ENCODE measurements around the gene MSI2. TPM values are rescaled to one million over a fixed set of nuclear protein-coding genes. Genes with fewer than 3 reads are reported as not detected.

Gene MSI2
- total and polyA plus RNA-seq, 2 donors (not counting 1 experiment from before 2014, with no cell fraction given): 16.1 to 196 TPM

GRCh38 chr17:57294101-57294500 is 37.8 kb downstream of the MSI2 start:
- Mint-ChIP-seq H3K4me1 (peaks cover 14% of the 10 kb centered on the region), H3K27ac (no peak overlapping the region), H3K9me3 (ENCODE audit: insufficient read depth) (no peaks in the 10 kb centered on the region), H3K4me3 (no peak overlapping the region), H3K27me3 (no peaks in the 10 kb centered on the region)
- Histone ChIP-seq H3K36me3 (replicated peaks in 1 of 2; ENCODE audit: control extremely low read depth in 1 of 2, control insufficient read depth in 1 of 2, extremely low read depth in 1 of 2, insufficient read depth in 2 of 2, low read length in 1 of 2) (peaks cover 0 to 11% of the 10 kb centered on the region in 2 experiments), H3K9ac (ENCODE audit: low read length) (no peak overlapping the region), H3K4me1 (ENCODE audit: control insufficient read depth in 2 of 2, insufficient read depth in 2 of 2, low read length in 2 of 2) (peaks cover 5 to 6% of the 10 kb centered on the region in 2 donors), H3K4me2 (replicated peaks; ENCODE audit: low read depth, low read length, poor library complexity, severe bottlenecking) (no peak overlapping the region), H2AFZ (ENCODE audit: insufficient read depth, low read depth, low read length, poor library complexity, severe bottlenecking) (no peak overlapping the region), H4K20me1 (ENCODE audit: control insufficient read depth, insufficient read depth, low read length, poor library complexity, severe bottlenecking) (peaks cover 39% of the 10 kb centered on the region), H3K79me2 (ENCODE audit: control insufficient read depth, insufficient read depth, low read length) (peaks cover 80% of the 10 kb centered on the region), H3K4me3 (ENCODE audit: control extremely low read depth in 1 of 5, extremely low read depth in 1 of 5, insufficient read depth in 1 of 5, low read depth in 2 of 5, low read length in 4 of 5) (no peak overlapping the region), H3K27ac (ENCODE audit: low read length in 2 of 2) (no peak overlapping the region), H3K27me3 (replicated peaks in 1 of 4; ENCODE audit: control extremely low read depth in 1 of 4, control insufficient read depth in 3 of 4, insufficient read depth in 4 of 4, low read length in 3 of 4) (no peaks in the 10 kb centered on the region), H3K9me3 (ENCODE audit: control extremely low read depth in 1 of 3, control insufficient read depth in 2 of 3, insufficient read depth in 1 of 3, low read length in 2 of 3) (peaks cover 0 to 4% (median 2%) of the 10 kb centered on the region in 3 donors)
- CTCF ChIA-PET: no interaction called here
- DNase-seq (no peak), ATAC-seq (ENCODE audit: low read depth) (no peak)
- POLR2A ChIA-PET: no interaction called here
- intact Hi-C loops (cut with micrococcal nuclease): no loop called here
- TF ChIP-seq CTCF (IDR thresholded peaks at IDR 0.05): no peak
- no peak for TF ChIP-seq EZH2 (IDR thresholded peaks at IDR 0.05; ENCODE audit: borderline replicate concordance, insufficient read depth, low read depth, low read length, poor library complexity, severe bottlenecking)
- 46% methylated on average over 7 of the region's 7 CpGs for WGBS (ENCODE audit: insufficient coverage)

- ChIA-PET POLR2A (no interaction called here), CTCF (interaction anchor here (0.6 kb wide), 1 partner anchor 9 kb away, joined by 4 read pairs; no protein-coding TSS in a partner anchor)
- Histone ChIP-seq H3K79me2 (ENCODE audit: control insufficient read depth, insufficient read depth, low read length) (peaks cover 78% of the 10 kb centered on the region), H3K4me3 (ENCODE audit: control extremely low read depth in 1 of 5, extremely low read depth in 1 of 5, insufficient read depth in 1 of 5, low read depth in 2 of 5, low read length in 4 of 5) (no peak overlapping the region), H3K27ac (ENCODE audit: low read length in 2 of 2) (no peak overlapping the region), H3K27me3 (replicated peaks in 1 of 4; ENCODE audit: control extremely low read depth in 1 of 4, control insufficient read depth in 3 of 4, insufficient read depth in 4 of 4, low read length in 3 of 4) (no peaks in the 10 kb centered on the region), H2AFZ (ENCODE audit: insufficient read depth, low read depth, low read length, poor library complexity, severe bottlenecking) (no peak overlapping the region), H4K20me1 (ENCODE audit: control insufficient read depth, insufficient read depth, low read length, poor library complexity, severe bottlenecking) (peaks cover 39% of the 10 kb centered on the region), H3K9me3 (ENCODE audit: control extremely low read depth in 1 of 3, control insufficient read depth in 2 of 3, insufficient read depth in 1 of 3, low read length in 2 of 3) (peaks cover 0 to 7% (median 2%) of the 10 kb centered on the region in 3 donors), H3K4me1 (ENCODE audit: control insufficient read depth in 2 of 2, insufficient read depth in 2 of 2, low read length in 2 of 2) (peaks cover 5 to 6% of the 10 kb centered on the region in 2 donors), H3K4me2 (replicated peaks; ENCODE audit: low read depth, low read length, poor library complexity, severe bottlenecking) (no peak overlapping the region), H3K9ac (ENCODE audit: low read length) (no peak overlapping the region), H3K36me3 (replicated peaks in 1 of 2; ENCODE audit: control extremely low read depth in 1 of 2, control insufficient read depth in 1 of 2, extremely low read depth in 1 of 2, insufficient read depth in 2 of 2, low read length in 1 of 2) (peaks cover 0 to 15% of the 10 kb centered on the region in 2 experiments)
- ATAC-seq (ENCODE audit: low read depth) (no peak), DNase-seq (no peak)
- WGBS (ENCODE audit: insufficient coverage): 74% methylated on average over 7 of the region's 10 CpGs
- H3K4me3 Mint-ChIP-seq: no peak overlapping the region
- TF ChIP-seq CTCF (IDR thresholded peaks at IDR 0.05) (no peak), EZH2 (IDR thresholded peaks at IDR 0.05; ENCODE audit: borderline replicate concordance, insufficient read depth, low read depth, low read length, poor library complexity, severe bottlenecking) (no peak)
- H3K4me1 Mint-ChIP-seq: peaks cover 14% of the 10 kb centered on the region
- intact Hi-C loops (cut with micrococcal nuclease): no loop called here
- H3K9me3 Mint-ChIP-seq (ENCODE audit: insufficient read depth): peaks cover under 1% of the 10 kb centered on the region
- no peaks in the 10 kb centered on the region for H3K27me3 Mint-ChIP-seq
- H3K27ac Mint-ChIP-seq: no peak overlapping the region
Measured at GRCh38 chr17:57294629-57295501, 38.5 kb downstream of the MSI2 start.

Data from B cell (primary cell).